ENCODE measurements around the gene CYP4F8. TPM values are rescaled to one million over a fixed set of nuclear protein-coding genes. Genes with fewer than 3 reads are reported as not detected.

Gene CYP4F8
- total RNA-seq = not detected in 2 replicates

GRCh38 chr19:15614507-15615379, at the start of gene CYP4F8:
TSS of gene CYP4F8 (plus strand) at chr19:15615218. CDS start at chr19:15615617, 399 bp downstream.
- Histone ChIP-seq H3K4me3 (ENCODE audit: low read depth, low read length) (no peak within 1 kb of the TSS), H3K27me3 (ENCODE audit: control insufficient read depth, insufficient read depth, low read length) (no peaks in the 10 kb centered on the region), H3K36me3 (ENCODE audit: control insufficient read depth, insufficient read depth, low read length) (no peaks in the 10 kb centered on the region)
- DNase-seq (ENCODE audit: low read depth) (no peak), FAIRE-seq (no peak)
- no peak for TF ChIP-seq CTCF (IDR thresholded peaks at IDR 0.05; ENCODE audit: insufficient read depth, low read length, severe bottlenecking)

- H3K36me3 ChIP-seq (ENCODE audit: control insufficient read depth, insufficient read depth, low read length) = no peaks in the 10 kb centered on the region
- DNase-seq (ENCODE audit: low read depth) = no peak
- TF ChIP-seq CTCF (IDR thresholded peaks at IDR 0.05; ENCODE audit: insufficient read depth, low read length, severe bottlenecking) = no peak
- H3K27me3 ChIP-seq (ENCODE audit: control insufficient read depth, insufficient read depth, low read length) = no peaks in the 10 kb centered on the region
- no peak for FAIRE-seq
- H3K4me3 ChIP-seq (ENCODE audit: low read depth, low read length) = no peak overlapping the region
Measured at GRCh38 chr19:15570420-15570819, 44.6 kb upstream of the CYP4F8 start.

- TF ChIP-seq CTCF (IDR thresholded peaks at IDR 0.05; ENCODE audit: insufficient read depth, low read length, severe bottlenecking) = no peak
- Histone ChIP-seq H3K4me3 (ENCODE audit: low read depth, low read length) (no peak overlapping the region), H3K36me3 (ENCODE audit: control insufficient read depth, insufficient read depth, low read length) (no peaks in the 10 kb centered on the region), H3K27me3 (ENCODE audit: control insufficient read depth, insufficient read depth, low read length) (no peaks in the 10 kb centered on the region)
- FAIRE-seq (no peak), DNase-seq (ENCODE audit: low read depth) (no peak)
Measured at GRCh38 chr19:15575406-15575805, 39.6 kb upstream of the CYP4F8 start.

GRCh38 chr19:15576526-15577156, 38.4 kb upstream of the CYP4F8 start:
- no peaks in the 10 kb centered on the region for H3K36me3 ChIP-seq (ENCODE audit: control insufficient read depth, insufficient read depth, low read length)
- H3K4me3 ChIP-seq (ENCODE audit: low read depth, low read length) = no peak overlapping the region
- no peaks in the 10 kb centered on the region for H3K27me3 ChIP-seq (ENCODE audit: control insufficient read depth, insufficient read depth, low read length)
- TF ChIP-seq CTCF (IDR thresholded peaks at IDR 0.05; ENCODE audit: insufficient read depth, low read length, severe bottlenecking) = no peak
- DNase-seq (ENCODE audit: low read depth) (no peak), FAIRE-seq (no peak)

- no peak for FAIRE-seq
- no peaks in the 10 kb centered on the region for H3K27me3 ChIP-seq (ENCODE audit: control insufficient read depth, insufficient read depth, low read length)
- no peak overlapping the region for H3K4me3 ChIP-seq (ENCODE audit: low read depth, low read length)
- TF ChIP-seq CTCF (IDR thresholded peaks at IDR 0.05; ENCODE audit: insufficient read depth, low read length, severe bottlenecking) = no peak
- DNase-seq (ENCODE audit: low read depth) = no peak
- no peaks in the 10 kb centered on the region for H3K36me3 ChIP-seq (ENCODE audit: control insufficient read depth, insufficient read depth, low read length)
Measured at GRCh38 chr19:15577184-15577771, 37.7 kb upstream of the CYP4F8 start.

Measured in bronchial epithelial cell (primary cell).